ENCODE measurements around the gene HNRNPH1.
"Not testable (repeated sequence)": the region's sequence is repeated elsewhere in the genome, so short reads cannot be mapped to it uniquely, and the experiment has no call there.

- not testable (repeated sequence) for TF ChIP-seq CTCF, POLR2A (IDR thresholded peaks at IDR 0.05)
Measured at GRCh38 chr5:179643141-179643920, 19.9 kb upstream of the HNRNPH1 start.
